Amniotic stem cell (primary cell): ENCODE measurements around the gene NSF.

ENCODE experiments used
- DNase-seq: peaks from one replicate; lab custom pipeline; 2025; lab: John Stamatoyannopoulos, UW

NSF gene

GRCh38 chr17:46800573-46800972 lies 210.1 kb downstream of the NSF start:
- DNase-seq = no peak

- no peak for DNase-seq
Measured at GRCh38 chr17:46802800-46803199, 212.3 kb downstream of the NSF start.

GRCh38 chr17:46803544-46803943 lies 213.1 kb downstream of the NSF start:
- no peak for DNase-seq

GRCh38 chr17:46805771-46806170 lies 215.3 kb downstream of the NSF start:
- no peak for DNase-seq
